Mammary epithelial cell (primary cell): ENCODE data around the gene EDC4.

Experiments used
- EZH2 ChIP-seq: IDR thresholded peaks from 2 replicates; pipeline ENCODE4 v1.6.1; 2012; ENCODE audit warnings: low read length, inconsistent platforms, borderline replicate concordance
- TF ChIP-seq, protein P1 (sequence below), 2 donors: IDR thresholded peaks in 1 of 2; conservative IDR thresholded peaks in 1 of 2; 2 replicates each; pipeline ENCODE4 v1.5.1; 2011 to 2012; ENCODE audit warnings: inconsistent platforms in 2 of 2, low read length in 2 of 2, mild to moderate bottlenecking in 2 of 2, control low read depth in 1 of 2, low read depth in 1 of 2; ENCODE audit not compliant: insufficient read depth in 1 of 2; ENCODE audit errors: extremely low read depth in 1 of 2

DNA sequence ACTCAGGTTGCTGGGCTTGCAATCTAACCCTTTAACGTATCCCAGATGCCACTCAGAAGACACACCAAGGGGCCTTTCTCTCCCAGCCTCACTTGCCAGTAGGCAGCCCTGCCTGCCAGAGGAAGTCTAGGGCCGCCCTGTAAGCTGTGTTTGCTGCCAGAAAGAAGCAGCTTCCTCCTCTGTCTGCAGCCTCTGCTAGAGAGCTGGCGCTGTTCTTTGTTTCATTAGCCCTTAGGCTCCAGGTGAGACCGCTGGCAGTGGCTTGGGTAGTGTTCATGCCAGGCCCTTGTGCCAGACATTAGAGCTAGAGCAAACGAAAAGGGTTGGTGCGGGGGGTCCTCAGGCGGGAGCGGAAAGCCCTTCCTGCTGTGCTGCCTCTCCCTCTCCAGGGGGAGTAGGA is 49.9 kb downstream of the EDC4 start:
- TF ChIP-seq, protein P1, sequence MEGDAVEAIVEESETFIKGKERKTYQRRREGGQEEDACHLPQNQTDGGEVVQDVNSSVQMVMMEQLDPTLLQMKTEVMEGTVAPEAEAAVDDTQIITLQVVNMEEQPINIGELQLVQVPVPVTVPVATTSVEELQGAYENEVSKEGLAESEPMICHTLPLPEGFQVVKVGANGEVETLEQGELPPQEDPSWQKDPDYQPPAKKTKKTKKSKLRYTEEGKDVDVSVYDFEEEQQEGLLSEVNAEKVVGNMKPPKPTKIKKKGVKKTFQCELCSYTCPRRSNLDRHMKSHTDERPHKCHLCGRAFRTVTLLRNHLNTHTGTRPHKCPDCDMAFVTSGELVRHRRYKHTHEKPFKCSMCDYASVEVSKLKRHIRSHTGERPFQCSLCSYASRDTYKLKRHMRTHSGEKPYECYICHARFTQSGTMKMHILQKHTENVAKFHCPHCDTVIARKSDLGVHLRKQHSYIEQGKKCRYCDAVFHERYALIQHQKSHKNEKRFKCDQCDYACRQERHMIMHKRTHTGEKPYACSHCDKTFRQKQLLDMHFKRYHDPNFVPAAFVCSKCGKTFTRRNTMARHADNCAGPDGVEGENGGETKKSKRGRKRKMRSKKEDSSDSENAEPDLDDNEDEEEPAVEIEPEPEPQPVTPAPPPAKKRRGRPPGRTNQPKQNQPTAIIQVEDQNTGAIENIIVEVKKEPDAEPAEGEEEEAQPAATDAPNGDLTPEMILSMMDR (conservative IDR thresholded peaks at IDR 0.05 in 1 of 2, IDR thresholded peaks at IDR 0.05 in 1 of 2; ENCODE audit: extremely low read depth in 1 of 2, insufficient read depth in 1 of 2, low read depth in 1 of 2, low read length in 2 of 2), result no peak
- no peak for TF ChIP-seq EZH2
